Measurements from ENCODE around the gene MEIS3. TPM values are rescaled to one million over a fixed set of nuclear protein-coding genes. Genes with fewer than 3 reads are reported as not detected.

The MEIS3 gene
- total RNA-seq, 1 donor from 2014 or later: 1.0 TPM

- DNase-seq (ENCODE audit: low spot score): no peak
- no peak for ATAC-seq
These were observed 16.6 kb upstream of the MEIS3 start for GRCh38 chr19:47435883-47436417.

GRCh38 chr19:47435196-47435595 is 15.9 kb upstream of the MEIS3 start:
- DNase-seq (ENCODE audit: low spot score): no peak
- no peak for ATAC-seq

GRCh38 chr19:47434088-47434487 is 14.8 kb upstream of the MEIS3 start:
- no peak for ATAC-seq
- no peak for DNase-seq (ENCODE audit: low spot score)

GRCh38 chr19:47433121-47433520 is 13.8 kb upstream of the MEIS3 start:
- no peak for DNase-seq (ENCODE audit: low spot score)
- no peak for ATAC-seq

DNA sequence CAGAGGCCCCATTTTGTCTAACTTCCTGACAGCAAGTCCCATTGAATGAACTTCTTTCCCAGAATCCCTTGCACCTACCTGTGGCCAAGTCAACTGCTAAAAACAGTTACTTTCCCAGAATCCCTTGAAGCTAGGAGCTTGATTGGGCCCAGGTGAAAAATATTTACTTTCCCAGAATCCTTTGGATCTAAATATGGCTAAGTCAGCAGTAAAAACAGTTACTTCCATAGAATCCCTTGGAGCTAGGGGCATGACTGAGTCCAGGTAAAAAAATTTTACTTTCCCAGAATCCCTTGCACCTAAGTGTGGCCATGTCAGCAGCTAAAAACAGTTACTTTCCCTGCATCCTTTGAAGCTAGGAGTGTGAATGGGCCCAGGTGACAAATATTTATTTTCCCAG is 13.2 kb upstream of the MEIS3 start:
- no peak for DNase-seq (ENCODE audit: low spot score)
- ATAC-seq: no peak

GRCh38 chr19:47432091-47432490 is 12.8 kb upstream of the MEIS3 start:
- no peak for DNase-seq (ENCODE audit: low spot score)

DNA sequence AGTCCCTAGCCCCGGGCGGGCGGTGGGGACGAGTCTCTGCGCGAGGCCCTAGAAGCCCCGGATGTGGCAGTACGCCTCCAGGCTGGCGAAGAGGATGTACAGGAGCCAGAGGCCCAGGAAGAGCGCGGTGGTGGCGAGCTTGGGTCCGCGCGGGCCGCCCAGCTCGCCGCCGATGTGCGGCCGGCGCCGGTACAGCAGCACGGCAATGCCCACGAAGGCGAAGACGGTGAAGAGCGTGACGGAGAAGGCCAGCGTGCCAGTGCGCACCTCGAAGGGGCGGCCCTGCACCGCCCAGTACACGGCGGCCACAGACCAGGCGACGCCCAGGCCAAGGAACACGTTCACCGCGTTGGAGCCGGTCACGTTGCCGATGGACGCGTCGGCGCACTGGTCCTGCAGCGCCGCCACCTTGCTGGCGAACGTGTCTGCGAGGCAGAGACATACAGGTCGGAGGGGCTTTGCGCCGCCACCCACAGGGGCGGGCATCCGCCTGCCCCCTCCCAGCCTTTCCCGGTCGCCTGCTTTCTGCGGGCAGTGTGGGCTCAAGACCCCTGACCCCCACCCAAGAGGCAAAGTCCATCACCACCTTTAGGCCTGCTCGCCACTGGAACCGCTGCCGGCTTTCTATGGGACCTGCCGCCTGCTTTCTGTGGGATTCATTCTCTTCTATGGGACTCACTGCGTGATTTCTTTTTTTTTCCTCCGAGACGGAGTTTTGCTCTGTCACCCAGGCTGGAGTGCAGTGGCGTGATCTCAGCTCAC is 10.9 kb upstream of the MEIS3 start:
- DNase-seq (ENCODE audit: low spot score): no peak
- peak; percentile 61 for ATAC-seq

More at GRCh38 chr19:47432091-47432490, 12.8 kb upstream of the MEIS3 start:
- no peak for ATAC-seq

- DNase-seq (ENCODE audit: low spot score) (no peak), ATAC-seq (no peak)
These were observed 9.9 kb upstream of the MEIS3 start for GRCh38 chr19:47429140-47429793.

- ATAC-seq: peak; percentile 39
- DNase-seq (ENCODE audit: low spot score): peak; percentile 60
These were observed 9.0 kb upstream of the MEIS3 start for GRCh38 chr19:47428177-47428894.

DNA sequence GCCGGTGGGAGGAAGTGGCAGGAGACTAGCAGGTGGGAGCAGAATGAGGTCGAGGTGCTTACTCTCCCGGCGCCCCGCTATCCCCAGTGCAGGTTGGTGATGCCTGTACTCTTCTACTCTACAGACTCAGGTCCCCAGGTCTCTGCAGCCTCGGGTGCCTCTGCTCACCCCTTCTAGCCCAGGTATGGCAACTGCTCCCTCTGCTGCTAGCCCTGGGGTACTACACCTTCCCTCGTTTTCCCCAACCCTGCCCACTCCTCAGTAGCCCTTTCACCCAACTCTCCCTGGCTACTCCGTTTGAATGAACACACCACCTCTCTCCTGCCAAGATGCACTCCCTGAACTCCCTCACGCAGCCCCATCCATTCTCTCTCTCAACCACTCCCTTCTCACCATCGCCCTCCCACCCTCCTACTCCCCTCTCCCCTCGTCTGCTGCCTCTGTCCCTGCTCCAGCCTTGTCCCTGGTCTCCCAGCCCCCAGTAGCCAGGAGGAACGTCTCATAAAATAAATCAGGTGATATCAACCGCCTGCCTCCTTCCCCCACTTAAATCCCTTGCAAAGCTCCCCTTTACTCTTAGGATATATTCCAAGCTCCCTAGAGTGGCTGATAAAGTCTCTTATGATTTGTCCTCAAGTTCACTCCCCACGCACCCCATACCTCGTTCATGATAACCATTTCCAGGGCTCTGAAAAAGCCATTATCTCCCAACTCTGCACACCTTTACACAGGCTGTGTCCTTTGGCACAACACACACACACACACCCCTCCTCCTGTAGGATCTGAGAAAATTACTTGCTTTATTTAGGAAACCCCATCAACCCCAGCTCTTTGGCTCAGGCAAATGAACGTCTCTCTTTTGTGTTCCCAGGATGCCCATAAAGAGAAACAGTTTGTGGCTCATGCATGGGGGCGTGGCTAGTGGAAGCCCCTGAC is 8.2 kb upstream of the MEIS3 start:
- ATAC-seq: peak; percentile 89
- DNase-seq (ENCODE audit: low spot score): no peak

GRCh38 chr19:47423203-47423882 is 4.0 kb upstream of the MEIS3 start:
- ATAC-seq (no peak), DNase-seq (ENCODE audit: low spot score) (no peak)

DNA sequence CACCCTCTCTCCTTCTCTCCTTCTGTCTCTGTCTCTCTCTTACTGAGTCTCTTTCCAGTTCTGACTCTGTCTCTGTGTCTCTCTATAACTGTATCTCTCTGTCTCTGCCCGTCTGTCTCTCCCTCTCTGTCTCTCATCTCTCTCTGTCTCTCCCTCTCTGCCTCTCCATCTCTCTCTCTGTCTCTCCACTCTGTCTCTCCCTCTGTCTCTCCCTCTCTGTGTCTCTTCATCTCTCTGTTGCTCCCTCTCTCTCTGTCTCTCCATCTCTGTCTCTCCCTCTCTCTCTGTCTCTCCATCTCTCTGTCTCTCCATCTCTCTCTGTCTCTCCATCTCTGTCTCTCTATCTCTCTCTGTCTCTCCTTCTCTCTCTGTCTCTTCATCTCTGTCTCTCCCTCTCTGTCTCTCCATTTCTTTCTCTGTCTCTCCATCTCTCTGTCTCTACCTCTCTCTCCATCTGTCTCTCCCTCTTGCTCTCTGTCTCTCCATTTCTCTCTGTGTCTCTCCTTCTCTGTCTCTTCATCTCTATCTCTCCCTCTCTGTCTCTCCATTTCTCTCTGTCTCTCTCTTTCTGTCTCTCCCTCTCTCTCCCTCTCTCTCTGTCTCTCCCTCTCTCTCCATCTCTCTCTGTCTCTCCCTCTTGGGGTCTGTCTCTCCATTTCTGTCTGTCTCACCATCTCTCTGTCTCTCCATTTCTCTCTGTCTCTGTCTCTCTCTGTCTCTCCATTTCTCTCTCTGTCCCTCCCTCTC is 3.3 kb upstream of the MEIS3 start:
- no peak for DNase-seq (ENCODE audit: low spot score)
- ATAC-seq: no peak

DNA sequence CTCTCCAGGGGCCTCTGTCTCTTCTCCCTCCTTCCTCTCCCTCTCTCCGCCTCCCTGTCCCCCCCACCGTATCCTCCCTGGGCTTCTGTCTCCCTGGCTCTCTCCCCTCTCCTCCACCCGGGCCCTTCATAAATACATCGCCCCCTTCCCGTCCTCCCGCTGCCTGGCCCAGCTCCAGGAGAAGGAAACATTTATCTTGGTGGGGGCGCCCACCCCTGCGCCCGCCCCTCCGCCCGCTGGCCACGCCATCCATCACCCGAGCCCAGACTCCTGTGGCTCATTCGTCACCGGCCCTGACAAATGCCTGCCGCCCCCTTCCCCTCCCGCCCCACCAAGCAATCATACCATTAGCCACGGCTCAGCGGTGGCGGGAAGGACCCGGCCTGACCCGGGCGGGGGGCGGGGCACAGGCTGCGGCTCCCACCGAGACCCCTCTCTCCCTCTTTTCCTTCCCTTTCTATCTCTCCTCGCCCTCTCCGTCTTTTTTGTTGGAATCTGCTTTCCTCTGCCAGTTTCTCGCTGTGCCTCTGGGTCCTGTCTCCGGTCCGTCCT is 2.6 kb upstream of the MEIS3 start:
- DNase-seq (ENCODE audit: low spot score): no peak
- ATAC-seq: no peak

DNA sequence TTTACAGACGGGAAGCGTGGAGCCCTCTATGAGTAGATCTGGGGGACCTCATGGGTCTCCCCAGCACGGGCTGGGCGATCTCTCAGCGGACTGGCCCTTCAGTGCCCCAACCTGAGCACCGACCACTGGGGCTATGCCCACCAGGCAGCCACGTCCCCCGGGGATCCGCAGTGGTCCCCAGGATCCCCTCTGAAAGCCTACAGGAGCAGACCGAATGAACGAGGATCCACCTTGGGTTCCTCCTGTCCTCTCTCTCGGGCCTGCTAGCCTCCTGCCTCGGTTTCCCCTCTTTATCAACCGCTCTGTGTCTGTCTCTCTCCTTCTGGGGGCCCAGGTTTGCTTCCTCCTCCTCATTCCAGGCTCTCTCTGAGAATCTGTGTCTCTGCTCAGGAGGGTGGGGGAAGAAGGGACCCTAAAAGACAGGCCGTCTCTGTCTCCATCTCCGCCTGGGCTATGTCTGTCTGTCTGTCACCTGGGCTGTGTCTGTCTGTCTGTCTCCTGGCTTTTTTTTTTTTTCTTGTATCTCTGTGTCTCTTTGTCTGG is 2.0 kb upstream of the MEIS3 start:
- ATAC-seq (no peak), DNase-seq (ENCODE audit: low spot score) (no peak)

- no peak for DNase-seq (ENCODE audit: low spot score)
- no peak for ATAC-seq
These were observed 462 bp upstream of the MEIS3 start for GRCh38 chr19:47419789-47420188.

DNA sequence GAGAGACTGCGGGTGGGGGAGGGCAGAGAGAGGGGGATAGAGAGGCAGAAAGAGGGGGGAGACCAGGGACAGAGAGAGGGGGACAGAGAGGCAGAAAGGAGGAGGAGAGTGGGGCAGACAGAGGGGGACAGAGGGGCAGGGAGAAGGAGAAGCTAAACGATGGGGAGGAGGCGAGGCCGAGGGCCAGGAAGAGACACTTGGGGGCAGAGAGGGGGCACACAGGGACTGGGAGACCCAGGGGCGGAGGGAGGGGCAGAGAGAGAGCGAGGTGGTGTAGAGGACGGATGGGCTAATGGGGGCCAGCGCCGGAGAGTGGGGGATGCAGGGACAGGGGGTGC is 666 bp downstream of the MEIS3 start:
- DNase-seq (ENCODE audit: low spot score) (no peak), ATAC-seq (no peak)

- ATAC-seq: no peak
- DNase-seq (ENCODE audit: low spot score): no peak
These were observed 1.3 kb downstream of the MEIS3 start for GRCh38 chr19:47417746-47418691.

All from left lobe of liver (tissue), 2 donors.